Breast epithelium (tissue), 4 donors: ENCODE data around the gene SNCAIP. TPM values are rescaled to one million over a fixed set of nuclear protein-coding genes. Genes with fewer than 3 reads are reported as not detected.

Experiments
- DNase-seq, 2 donors: peaks; one replicate each; pipeline ENCODE4 v3.0.0-alpha.2; 2019; ENCODE audit warnings: low spot score in 2 of 2
- H3K27ac ChIP-seq, 2 donors: fragments of 200-600 bp; sonication (generic) in 1 of 2; one replicate each; pipeline ENCODE4 v1.5.1; 2016 to 2019; ENCODE audit warnings: mild to moderate bottlenecking in 1 of 2
- H3K27me3 ChIP-seq, 2 donors: fragments of 200-600 bp; sonication (generic) in 1 of 2; one replicate each; pipeline versions ENCODE4 v1.5.1 to v1.6.0; 2017 to 2019; ENCODE audit warnings: control low read depth in 1 of 2, mild to moderate bottlenecking in 1 of 2
- H3K36me3 ChIP-seq: fragments of 200-600 bp; one replicate; pipeline ENCODE4 v1.5.1; 2019
- H3K4me1 ChIP-seq, 2 donors: fragments of 200-600 bp; sonication (generic); one replicate each; pipeline ENCODE4 v1.5.1; 2016 to 2019; ENCODE audit warnings: control low read depth in 1 of 2
- H3K4me3 ChIP-seq, 3 donors: fragments of 200-600 bp; sonication (generic); 1 replicate in 2 of 3; 2 replicates in 1 of 3; pipeline ENCODE4 v1.5.1; 2016 to 2019; ENCODE audit warnings: mild to moderate bottlenecking in 3 of 3, moderate library complexity in 2 of 3
- H3K9me3 ChIP-seq, 2 donors: fragments of 200-600 bp; sonication (generic) in 1 of 2; one replicate each; pipeline ENCODE4 v1.5.1; 2016 to 2019; ENCODE audit warnings: control low read depth in 1 of 2
- POLR2A ChIP-seq: fragments of 450-650 bp; IDR thresholded peaks from one replicate; pipeline ENCODE4 v1.6.1; 2016; ENCODE audit warnings: antibody characterized with exemption, mild to moderate bottlenecking, moderate library complexity
- POLR2AphosphoS5 ChIP-seq, 3 donors: sonication (generic); formaldehyde crosslinking; IDR thresholded peaks; one replicate each; pipeline ENCODE4 v1.6.1; 2017; ENCODE audit warnings: antibody characterized with exemption in 3 of 3
- intact Hi-C: fragments of 100-400 bp; cut with DNase I; formaldehyde crosslinking; loops from one replicate; pipeline ENCODE4 v1.15.1; 2023; ENCODE audit warnings: low total_unique reads
- total RNA-seq, 3 donors: library from RNA; depleted of rRNA; stranded (reverse); fragments of >200 nt; gene quantifications; one replicate each; pipeline ENCODE4 v1.1.0, GENCODE V29; 2016
- TF ChIP-seq, protein P1 (sequence below), 3 donors: fragments of 450-650 bp; IDR thresholded peaks; one replicate each; pipeline ENCODE4 v1.5.1; 2016 to 2017; ENCODE audit warnings: antibody characterized with exemption in 3 of 3, mild to moderate bottlenecking in 3 of 3, moderate library complexity in 3 of 3

SNCAIP gene
- total RNA-seq, 3 donors from 2014 or later: 9.8 to 15.4 (median 10.9) TPM

DNA sequence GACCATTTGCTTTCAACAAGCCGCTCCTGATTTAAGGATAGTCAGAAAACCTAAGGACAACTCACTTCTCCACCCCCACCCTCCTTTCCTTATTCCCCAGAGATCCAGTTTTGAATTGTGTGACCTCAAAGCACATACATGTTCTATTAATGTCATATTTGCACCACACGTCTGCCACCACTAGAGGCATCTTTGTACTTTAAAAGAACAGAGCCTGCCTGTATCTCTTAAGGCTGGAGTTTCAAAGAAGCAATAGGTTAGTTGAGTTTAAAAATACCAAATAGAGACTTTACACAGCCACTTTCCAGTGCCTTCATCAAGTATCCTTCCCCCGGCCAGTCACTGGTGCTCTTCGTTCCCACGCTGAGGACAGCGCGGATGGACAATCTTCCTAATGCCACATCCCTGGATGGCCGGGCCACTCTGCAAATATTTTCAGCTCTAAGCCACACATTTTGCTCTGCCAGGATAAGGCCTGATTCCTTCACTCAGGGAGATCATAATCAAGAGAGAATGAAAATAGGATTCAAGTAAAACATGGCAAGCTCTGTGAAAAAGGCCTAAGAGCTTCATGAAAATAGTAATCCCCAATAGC is 146.3 kb downstream of the SNCAIP start:
- Histone ChIP-seq H3K27ac (no peak overlapping the region), H3K4me3 (no peak overlapping the region), H3K4me1 (no peaks in the 10 kb centered on the region), H3K9me3 (no peaks in the 10 kb centered on the region), H3K36me3 (no peaks in the 10 kb centered on the region), H3K27me3 (no peaks in the 10 kb centered on the region)
- no peak for TF ChIP-seq POLR2AphosphoS5 (IDR thresholded peaks at IDR 0.05)
- TF ChIP-seq, protein P1, sequence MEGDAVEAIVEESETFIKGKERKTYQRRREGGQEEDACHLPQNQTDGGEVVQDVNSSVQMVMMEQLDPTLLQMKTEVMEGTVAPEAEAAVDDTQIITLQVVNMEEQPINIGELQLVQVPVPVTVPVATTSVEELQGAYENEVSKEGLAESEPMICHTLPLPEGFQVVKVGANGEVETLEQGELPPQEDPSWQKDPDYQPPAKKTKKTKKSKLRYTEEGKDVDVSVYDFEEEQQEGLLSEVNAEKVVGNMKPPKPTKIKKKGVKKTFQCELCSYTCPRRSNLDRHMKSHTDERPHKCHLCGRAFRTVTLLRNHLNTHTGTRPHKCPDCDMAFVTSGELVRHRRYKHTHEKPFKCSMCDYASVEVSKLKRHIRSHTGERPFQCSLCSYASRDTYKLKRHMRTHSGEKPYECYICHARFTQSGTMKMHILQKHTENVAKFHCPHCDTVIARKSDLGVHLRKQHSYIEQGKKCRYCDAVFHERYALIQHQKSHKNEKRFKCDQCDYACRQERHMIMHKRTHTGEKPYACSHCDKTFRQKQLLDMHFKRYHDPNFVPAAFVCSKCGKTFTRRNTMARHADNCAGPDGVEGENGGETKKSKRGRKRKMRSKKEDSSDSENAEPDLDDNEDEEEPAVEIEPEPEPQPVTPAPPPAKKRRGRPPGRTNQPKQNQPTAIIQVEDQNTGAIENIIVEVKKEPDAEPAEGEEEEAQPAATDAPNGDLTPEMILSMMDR (IDR thresholded peaks at IDR 0.05): peak in 1 of 3 donors; percentile 46
- no peak for DNase-seq
- intact Hi-C loops: no loop called here

- Histone ChIP-seq H3K4me3 (no peak overlapping the region), H3K27ac (no peak overlapping the region), H3K9me3 (no peaks in the 10 kb centered on the region), H3K36me3 (no peaks in the 10 kb centered on the region), H3K4me1 (no peaks in the 10 kb centered on the region), H3K27me3 (no peaks in the 10 kb centered on the region)
- TF ChIP-seq, protein P1 (IDR thresholded peaks at IDR 0.05): no peak
- TF ChIP-seq POLR2AphosphoS5 (IDR thresholded peaks at IDR 0.05): no peak
- no peak for TF ChIP-seq POLR2A
- DNase-seq: no peak
- intact Hi-C loops: no loop called here
Measured at GRCh38 chr5:122462486-122462885, 150.4 kb downstream of the SNCAIP start.

DNA sequence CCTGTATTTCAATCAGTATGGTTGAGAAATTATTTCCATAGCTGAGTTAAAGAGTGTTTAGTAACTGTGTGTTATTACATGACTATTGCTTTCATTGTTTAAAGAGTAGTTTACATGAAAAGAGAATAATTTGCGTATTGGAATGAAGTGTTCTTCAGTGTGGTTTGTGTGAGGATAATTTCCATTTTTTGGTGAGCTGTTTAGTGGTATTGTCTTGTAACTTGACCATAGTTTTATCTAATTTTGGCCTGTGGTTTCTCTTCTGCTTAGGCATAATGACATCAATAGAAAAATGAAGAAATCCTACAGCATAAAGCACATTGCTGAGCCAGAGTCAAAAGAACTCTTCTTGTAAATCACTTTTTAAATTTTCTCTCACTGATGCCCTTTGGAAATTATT is 151.2 kb downstream of the SNCAIP start:
- no peak overlapping the region for H3K27ac ChIP-seq
- TF ChIP-seq, protein P1 (IDR thresholded peaks at IDR 0.05): no peak
- TF ChIP-seq POLR2AphosphoS5 (IDR thresholded peaks at IDR 0.05) (no peak), POLR2A (no peak)
- no peaks in the 10 kb centered on the region for H3K9me3 ChIP-seq
- DNase-seq: no peak
- no peaks in the 10 kb centered on the region for H3K4me1 ChIP-seq
- intact Hi-C loops: no loop called here
- H3K36me3 ChIP-seq: no peaks in the 10 kb centered on the region
- H3K4me3 ChIP-seq: no peak overlapping the region
- no peaks in the 10 kb centered on the region for H3K27me3 ChIP-seq

DNA sequence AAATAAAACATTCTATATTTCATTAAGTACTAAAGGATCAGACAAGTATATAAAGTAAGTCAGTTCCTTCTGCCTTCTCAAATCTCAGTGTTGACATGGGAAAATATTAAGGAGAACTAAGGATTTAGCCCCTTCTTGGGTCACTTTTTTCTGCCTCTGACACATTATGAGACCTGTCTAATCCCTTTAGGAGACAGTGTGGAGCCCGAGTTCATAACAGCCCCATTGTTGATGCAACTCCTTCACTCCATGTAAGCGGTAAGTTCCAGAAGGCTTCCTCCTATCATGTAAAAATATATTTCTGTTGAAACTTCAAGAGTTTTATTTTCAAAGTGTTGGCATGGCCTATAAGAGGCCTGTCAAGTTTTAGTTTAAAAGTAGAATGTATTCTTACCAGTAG is 152.2 kb downstream of the SNCAIP start:
- no peak for TF ChIP-seq POLR2AphosphoS5 (IDR thresholded peaks at IDR 0.05)
- TF ChIP-seq, protein P1 (IDR thresholded peaks at IDR 0.05): no peak
- TF ChIP-seq POLR2A: no peak
- Histone ChIP-seq H3K27ac (no peak overlapping the region), H3K36me3 (no peaks in the 10 kb centered on the region), H3K9me3 (no peaks in the 10 kb centered on the region), H3K4me1 (no peaks in the 10 kb centered on the region), H3K27me3 (no peaks in the 10 kb centered on the region), H3K4me3 (no peak overlapping the region)
- no peak for DNase-seq
- intact Hi-C loops: no loop called here

GRCh38 chr5:122465031-122465577 is 153.1 kb downstream of the SNCAIP start:
- H3K27me3 ChIP-seq: no peaks in the 10 kb centered on the region
- H3K36me3 ChIP-seq: no peaks in the 10 kb centered on the region
- H3K27ac ChIP-seq: no peak overlapping the region
- no peak for DNase-seq
- intact Hi-C loops: loop anchor here (5.0 kb wide), 1 partner anchor 87 kb away; no protein-coding TSS in a partner anchor
- H3K4me1 ChIP-seq: no peaks in the 10 kb centered on the region
- no peaks in the 10 kb centered on the region for H3K9me3 ChIP-seq
- TF ChIP-seq, protein P1 (IDR thresholded peaks at IDR 0.05): no peak
- no peak for TF ChIP-seq POLR2A
- TF ChIP-seq POLR2AphosphoS5 (IDR thresholded peaks at IDR 0.05): no peak
- no peak overlapping the region for H3K4me3 ChIP-seq
